HEK293 (cell line): Measurements from ENCODE around the gene RECQL.

ENCODE experiments used
- KLF10 ChIP-seq: fragments of 450-650 bp; IDR thresholded peaks from 2 replicates; pipeline ENCODE4 v1.5.1; 2018; ENCODE audit warnings: missing biosample characterization, mild to moderate bottlenecking, missing genetic modification characterization
- TCF7L2 ChIP-seq: IDR thresholded peaks from 2 replicates; pipeline ENCODE4 v1.6.1; 2011; ENCODE audit warnings: low read depth, mild to moderate bottlenecking, inconsistent platforms, low read length, moderate library complexity, borderline replicate concordance
- YY1 ChIP-seq: fragments of 450-650 bp; formaldehyde crosslinking; IDR thresholded peaks from 2 replicates; pipeline ENCODE4 v1.5.1; 2018; ENCODE audit warnings: missing biosample characterization, missing genetic modification characterization
- ZFP37 ChIP-seq: fragments of 450-650 bp; formaldehyde crosslinking; IDR thresholded peaks from 2 replicates; pipeline ENCODE4 v1.5.1; 2016; ENCODE audit warnings: missing biosample characterization, missing genetic modification characterization
- ZNF112 ChIP-seq: fragments of 450-650 bp; formaldehyde crosslinking; IDR thresholded peaks from 2 replicates; pipeline ENCODE4 v1.5.0; 2017; ENCODE audit warnings: missing biosample characterization, missing genetic modification characterization
- ZNF140 ChIP-seq: fragments of 450-650 bp; formaldehyde crosslinking; IDR thresholded peaks from 2 replicates; pipeline ENCODE4 v1.5.1; 2016; ENCODE audit warnings: missing biosample characterization, missing genetic modification characterization
- ZNF184 ChIP-seq: fragments of 450-650 bp; IDR thresholded peaks from 2 replicates; pipeline ENCODE4 v1.5.1; 2018; ENCODE audit warnings: missing biosample characterization, mild to moderate bottlenecking, missing genetic modification characterization
- ZNF292 ChIP-seq: fragments of 450-650 bp; formaldehyde crosslinking; IDR thresholded peaks from 2 replicates; pipeline ENCODE4 v1.5.1; 2016; ENCODE audit warnings: low read depth, missing biosample characterization, missing genetic modification characterization, borderline replicate concordance
- TF ChIP-seq, protein P1 (sequence below): fragments of 450-650 bp; formaldehyde crosslinking; IDR thresholded peaks from 2 replicates; pipeline ENCODE4 v1.5.1; 2016; ENCODE audit warnings: missing biosample characterization, missing genetic modification characterization
- TF ChIP-seq, protein P2 (sequence below): fragments of 450-650 bp; formaldehyde crosslinking; IDR thresholded peaks from 2 replicates; pipeline ENCODE4 v1.5.1; 2016; ENCODE audit warnings: missing biosample characterization, missing genetic modification characterization
- TF ChIP-seq, protein P3 (sequence below): fragments of 450-650 bp; formaldehyde crosslinking; IDR thresholded peaks from 2 replicates; pipeline ENCODE4 v1.5.1; 2017; ENCODE audit warnings: missing biosample characterization, mild to moderate bottlenecking, missing genetic modification characterization, moderate library complexity
- TF ChIP-seq, protein P4 (sequence below): fragments of 450-650 bp; formaldehyde crosslinking; IDR thresholded peaks from 2 replicates; pipeline ENCODE4 v1.5.1; 2016; ENCODE audit warnings: missing biosample characterization, missing genetic modification characterization
- TF ChIP-seq, protein P5 (sequence below): IDR thresholded peaks from 2 replicates; pipeline ENCODE4 v1.6.1; 2011; ENCODE audit warnings: mild to moderate bottlenecking, low read depth, low read length, borderline replicate concordance

DNA sequence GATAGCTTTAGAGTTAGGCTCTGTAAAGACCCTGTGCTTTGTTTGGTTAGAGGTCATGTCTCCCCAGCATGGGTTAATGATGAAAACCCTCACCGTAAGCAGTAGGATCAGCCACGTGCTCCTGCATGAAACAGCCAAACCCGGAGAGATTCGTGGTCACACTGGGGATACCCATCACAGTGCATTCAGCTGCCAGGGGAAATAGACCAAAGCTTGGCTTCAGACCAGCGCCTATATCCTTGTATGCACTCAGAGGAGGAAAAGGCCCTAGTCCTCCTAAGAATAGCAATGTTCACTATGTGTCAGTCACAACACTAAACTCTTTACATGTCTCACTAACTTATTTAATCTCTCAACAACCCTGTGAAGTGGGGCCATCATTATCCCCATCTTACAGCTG is 41.0 kb upstream of the RECQL start:
- TF ChIP-seq YY1 (tag by site-specific recombination) (no peak), KLF10 (tag by site-specific recombination) (no peak), ZNF184 (no peak), ZNF112 (tag by site-specific recombination) (no peak), ZFP37 (tag by site-specific recombination) (no peak), ZNF140 (tag by site-specific recombination) (no peak), ZNF292 (no peak), TCF7L2 (no peak)
- TF ChIP-seq, protein P1, sequence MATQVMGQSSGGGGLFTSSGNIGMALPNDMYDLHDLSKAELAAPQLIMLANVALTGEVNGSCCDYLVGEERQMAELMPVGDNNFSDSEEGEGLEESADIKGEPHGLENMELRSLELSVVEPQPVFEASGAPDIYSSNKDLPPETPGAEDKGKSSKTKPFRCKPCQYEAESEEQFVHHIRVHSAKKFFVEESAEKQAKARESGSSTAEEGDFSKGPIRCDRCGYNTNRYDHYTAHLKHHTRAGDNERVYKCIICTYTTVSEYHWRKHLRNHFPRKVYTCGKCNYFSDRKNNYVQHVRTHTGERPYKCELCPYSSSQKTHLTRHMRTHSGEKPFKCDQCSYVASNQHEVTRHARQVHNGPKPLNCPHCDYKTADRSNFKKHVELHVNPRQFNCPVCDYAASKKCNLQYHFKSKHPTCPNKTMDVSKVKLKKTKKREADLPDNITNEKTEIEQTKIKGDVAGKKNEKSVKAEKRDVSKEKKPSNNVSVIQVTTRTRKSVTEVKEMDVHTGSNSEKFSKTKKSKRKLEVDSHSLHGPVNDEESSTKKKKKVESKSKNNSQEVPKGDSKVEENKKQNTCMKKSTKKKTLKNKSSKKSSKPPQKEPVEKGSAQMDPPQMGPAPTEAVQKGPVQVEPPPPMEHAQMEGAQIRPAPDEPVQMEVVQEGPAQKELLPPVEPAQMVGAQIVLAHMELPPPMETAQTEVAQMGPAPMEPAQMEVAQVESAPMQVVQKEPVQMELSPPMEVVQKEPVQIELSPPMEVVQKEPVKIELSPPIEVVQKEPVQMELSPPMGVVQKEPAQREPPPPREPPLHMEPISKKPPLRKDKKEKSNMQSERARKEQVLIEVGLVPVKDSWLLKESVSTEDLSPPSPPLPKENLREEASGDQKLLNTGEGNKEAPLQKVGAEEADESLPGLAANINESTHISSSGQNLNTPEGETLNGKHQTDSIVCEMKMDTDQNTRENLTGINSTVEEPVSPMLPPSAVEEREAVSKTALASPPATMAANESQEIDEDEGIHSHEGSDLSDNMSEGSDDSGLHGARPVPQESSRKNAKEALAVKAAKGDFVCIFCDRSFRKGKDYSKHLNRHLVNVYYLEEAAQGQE (tag by site-specific recombination): no peak
- TF ChIP-seq, protein P2, sequence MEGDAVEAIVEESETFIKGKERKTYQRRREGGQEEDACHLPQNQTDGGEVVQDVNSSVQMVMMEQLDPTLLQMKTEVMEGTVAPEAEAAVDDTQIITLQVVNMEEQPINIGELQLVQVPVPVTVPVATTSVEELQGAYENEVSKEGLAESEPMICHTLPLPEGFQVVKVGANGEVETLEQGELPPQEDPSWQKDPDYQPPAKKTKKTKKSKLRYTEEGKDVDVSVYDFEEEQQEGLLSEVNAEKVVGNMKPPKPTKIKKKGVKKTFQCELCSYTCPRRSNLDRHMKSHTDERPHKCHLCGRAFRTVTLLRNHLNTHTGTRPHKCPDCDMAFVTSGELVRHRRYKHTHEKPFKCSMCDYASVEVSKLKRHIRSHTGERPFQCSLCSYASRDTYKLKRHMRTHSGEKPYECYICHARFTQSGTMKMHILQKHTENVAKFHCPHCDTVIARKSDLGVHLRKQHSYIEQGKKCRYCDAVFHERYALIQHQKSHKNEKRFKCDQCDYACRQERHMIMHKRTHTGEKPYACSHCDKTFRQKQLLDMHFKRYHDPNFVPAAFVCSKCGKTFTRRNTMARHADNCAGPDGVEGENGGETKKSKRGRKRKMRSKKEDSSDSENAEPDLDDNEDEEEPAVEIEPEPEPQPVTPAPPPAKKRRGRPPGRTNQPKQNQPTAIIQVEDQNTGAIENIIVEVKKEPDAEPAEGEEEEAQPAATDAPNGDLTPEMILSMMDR (tag by site-specific recombination): no peak
- TF ChIP-seq, protein P3, sequence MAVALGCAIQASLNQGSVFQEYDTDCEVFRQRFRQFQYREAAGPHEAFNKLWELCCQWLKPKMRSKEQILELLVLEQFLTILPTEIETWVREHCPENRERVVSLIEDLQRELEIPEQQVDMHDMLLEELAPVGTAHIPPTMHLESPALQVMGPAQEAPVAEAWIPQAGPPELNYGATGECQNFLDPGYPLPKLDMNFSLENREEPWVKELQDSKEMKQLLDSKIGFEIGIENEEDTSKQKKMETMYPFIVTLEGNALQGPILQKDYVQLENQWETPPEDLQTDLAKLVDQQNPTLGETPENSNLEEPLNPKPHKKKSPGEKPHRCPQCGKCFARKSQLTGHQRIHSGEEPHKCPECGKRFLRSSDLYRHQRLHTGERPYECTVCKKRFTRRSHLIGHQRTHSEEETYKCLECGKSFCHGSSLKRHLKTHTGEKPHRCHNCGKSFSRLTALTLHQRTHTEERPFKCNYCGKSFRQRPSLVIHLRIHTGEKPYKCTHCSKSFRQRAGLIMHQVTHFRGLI (tag by site-specific recombination): no peak
- TF ChIP-seq, protein P4, sequence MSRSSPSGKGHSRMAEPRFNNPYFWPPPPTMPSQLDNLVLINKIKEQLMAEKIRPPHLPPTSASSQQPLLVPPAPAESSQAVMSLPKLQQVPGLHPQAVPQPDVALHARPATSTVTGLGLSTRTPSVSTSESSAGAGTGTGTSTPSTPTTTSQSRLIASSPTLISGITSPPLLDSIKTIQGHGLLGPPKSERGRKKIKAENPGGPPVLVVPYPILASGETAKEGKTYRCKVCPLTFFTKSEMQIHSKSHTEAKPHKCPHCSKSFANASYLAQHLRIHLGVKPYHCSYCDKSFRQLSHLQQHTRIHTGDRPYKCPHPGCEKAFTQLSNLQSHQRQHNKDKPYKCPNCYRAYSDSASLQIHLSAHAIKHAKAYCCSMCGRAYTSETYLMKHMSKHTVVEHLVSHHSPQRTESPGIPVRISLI (tag by site-specific recombination): no peak
- TF ChIP-seq, protein P5, sequence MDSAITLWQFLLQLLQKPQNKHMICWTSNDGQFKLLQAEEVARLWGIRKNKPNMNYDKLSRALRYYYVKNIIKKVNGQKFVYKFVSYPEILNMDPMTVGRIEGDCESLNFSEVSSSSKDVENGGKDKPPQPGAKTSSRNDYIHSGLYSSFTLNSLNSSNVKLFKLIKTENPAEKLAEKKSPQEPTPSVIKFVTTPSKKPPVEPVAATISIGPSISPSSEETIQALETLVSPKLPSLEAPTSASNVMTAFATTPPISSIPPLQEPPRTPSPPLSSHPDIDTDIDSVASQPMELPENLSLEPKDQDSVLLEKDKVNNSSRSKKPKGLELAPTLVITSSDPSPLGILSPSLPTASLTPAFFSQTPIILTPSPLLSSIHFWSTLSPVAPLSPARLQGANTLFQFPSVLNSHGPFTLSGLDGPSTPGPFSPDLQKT: no peak
